ENCODE results near the gene MGAT3.

MGAT3 gene

GRCh38 chr22:39498802-39499201 is 42.0 kb downstream of the MGAT3 start:
- H3K9ac ChIP-seq (ENCODE audit: low read depth, low read length, poor library complexity, severe bottlenecking): no peak overlapping the region
- no peak for TF ChIP-seq EZH2phosphoT487 (IDR thresholded peaks at IDR 0.05; ENCODE audit: borderline replicate concordance)
- TF ChIP-seq CTCF (conservative IDR thresholded peaks at IDR 0.05; ENCODE audit: low read length): no peak
- no peaks in the 10 kb centered on the region for H3K9me2 ChIP-seq (replicated peaks; ENCODE audit: low read depth, low read length)
- no peaks in the 10 kb centered on the region for H3K36me3 ChIP-seq (ENCODE audit: insufficient read depth, low read length)
- peaks cover 10% of the 10 kb centered on the region for H3K4me1 ChIP-seq (ENCODE audit: insufficient read depth, low read length, poor library complexity, severe bottlenecking)
- peaks cover 15% of the 10 kb centered on the region for H3K79me2 ChIP-seq (ENCODE audit: insufficient read depth, low read length)
- no peaks in the 10 kb centered on the region for H3K9me3 ChIP-seq (ENCODE audit: insufficient read depth, low read depth, low read length)
- no peaks in the 10 kb centered on the region; the same call in 1 of the 2 replicates for H3F3A ChIP-seq (ENCODE audit: low read depth)
- H2AFZ ChIP-seq (ENCODE audit: low read length): no peak overlapping the region
- peaks cover 14% of the 10 kb centered on the region for H4K20me1 ChIP-seq (ENCODE audit: insufficient read depth, low read length, poor library complexity, severe bottlenecking)
- H3K4me3 ChIP-seq (ENCODE audit: low read length, poor library complexity, severe bottlenecking): no peak overlapping the region
- H3K27me3 ChIP-seq (ENCODE audit: insufficient read depth, low read length, poor library complexity, severe bottlenecking): no peaks in the 10 kb centered on the region
- no peak overlapping the region for H3K4me2 ChIP-seq (ENCODE audit: low read depth, low read length, poor library complexity, severe bottlenecking)

GRCh38 chr22:39500101-39500500 is 43.3 kb downstream of the MGAT3 start:
- peaks cover 28% of the 10 kb centered on the region for H3K79me2 ChIP-seq (ENCODE audit: insufficient read depth, low read length)
- TF ChIP-seq CTCF (conservative IDR thresholded peaks at IDR 0.05; ENCODE audit: low read length) (no peak), EZH2phosphoT487 (IDR thresholded peaks at IDR 0.05; ENCODE audit: borderline replicate concordance) (no peak)
- H3K9me3 ChIP-seq (ENCODE audit: insufficient read depth, low read depth, low read length): no peaks in the 10 kb centered on the region
- peaks cover 7% of the 10 kb centered on the region; the same call in 1 of the 2 replicates for H3K36me3 ChIP-seq (ENCODE audit: insufficient read depth, low read length)
- no peak overlapping the region for H3K4me2 ChIP-seq (ENCODE audit: low read depth, low read length, poor library complexity, severe bottlenecking)
- no peak overlapping the region for H3K4me3 ChIP-seq (ENCODE audit: low read length, poor library complexity, severe bottlenecking)
- no peaks in the 10 kb centered on the region for H3K9me2 ChIP-seq (replicated peaks; ENCODE audit: low read depth, low read length)
- H2AFZ ChIP-seq (ENCODE audit: low read length): no peak overlapping the region
- H4K20me1 ChIP-seq (ENCODE audit: insufficient read depth, low read length, poor library complexity, severe bottlenecking): peaks cover 20% of the 10 kb centered on the region
- H3F3A ChIP-seq (ENCODE audit: low read depth): no peaks in the 10 kb centered on the region; the same call in 1 of the 2 replicates
- peaks cover 15% of the 10 kb centered on the region for H3K4me1 ChIP-seq (ENCODE audit: insufficient read depth, low read length, poor library complexity, severe bottlenecking)
- no peak overlapping the region for H3K9ac ChIP-seq (ENCODE audit: low read depth, low read length, poor library complexity, severe bottlenecking)
- no peaks in the 10 kb centered on the region for H3K27me3 ChIP-seq (ENCODE audit: insufficient read depth, low read length, poor library complexity, severe bottlenecking)

GRCh38 chr22:39501644-39502108 is 44.9 kb downstream of the MGAT3 start:
- peaks cover 22% of the 10 kb centered on the region; the same call in 1 of the 2 replicates for H3K36me3 ChIP-seq (ENCODE audit: insufficient read depth, low read length)
- H3K9ac ChIP-seq (ENCODE audit: low read depth, low read length, poor library complexity, severe bottlenecking): peak overlapping the region; percentile 96
- no peaks in the 10 kb centered on the region for H3K27me3 ChIP-seq (ENCODE audit: insufficient read depth, low read length, poor library complexity, severe bottlenecking)
- H3K4me1 ChIP-seq (ENCODE audit: insufficient read depth, low read length, poor library complexity, severe bottlenecking): peaks cover 24% of the 10 kb centered on the region
- no peaks in the 10 kb centered on the region for H3K9me3 ChIP-seq (ENCODE audit: insufficient read depth, low read depth, low read length)
- H4K20me1 ChIP-seq (ENCODE audit: insufficient read depth, low read length, poor library complexity, severe bottlenecking): peaks cover 20% of the 10 kb centered on the region
- no peaks in the 10 kb centered on the region for H3K9me2 ChIP-seq (replicated peaks; ENCODE audit: low read depth, low read length)
- H3K4me3 ChIP-seq (ENCODE audit: low read length, poor library complexity, severe bottlenecking): peak overlapping the region; percentile 96
- peak overlapping the region; percentile 77 for H2AFZ ChIP-seq (ENCODE audit: low read length)
- no peaks in the 10 kb centered on the region; the same call in 1 of the 2 replicates for H3F3A ChIP-seq (ENCODE audit: low read depth)
- peak overlapping the region; percentile 98 for H3K4me2 ChIP-seq (ENCODE audit: low read depth, low read length, poor library complexity, severe bottlenecking)
- peaks cover 44% of the 10 kb centered on the region for H3K79me2 ChIP-seq (ENCODE audit: insufficient read depth, low read length)
- TF ChIP-seq CTCF (conservative IDR thresholded peaks at IDR 0.05; ENCODE audit: low read length): no peak
- no peak for TF ChIP-seq EZH2phosphoT487 (IDR thresholded peaks at IDR 0.05; ENCODE audit: borderline replicate concordance)
